HG02884 (cell line): ENCODE results near the gene MIA.
"Not testable (repeated sequence)": the region's sequence is repeated elsewhere in the genome, so short reads cannot be mapped to it uniquely, and the experiment has no call there.

Source experiments
- ATAC-seq: cut with Tn5 transposase; IDR thresholded peaks from one replicate; pipeline ENCODE4 v1.9.1; 2021; ENCODE audit warnings: mild to moderate bottlenecking, moderate library complexity; ENCODE audit not compliant: unreplicated experiment

The MIA gene

GRCh38 chr19:40750058-40750873, 25.1 kb upstream of the MIA start, which contains the start of gene ACTMAP:
TSS of gene ACTMAP (minus strand) at chr19:40750477. CDS start at chr19:40749803, 674 bp downstream.
- peak; percentile 81 for ATAC-seq

DNA sequence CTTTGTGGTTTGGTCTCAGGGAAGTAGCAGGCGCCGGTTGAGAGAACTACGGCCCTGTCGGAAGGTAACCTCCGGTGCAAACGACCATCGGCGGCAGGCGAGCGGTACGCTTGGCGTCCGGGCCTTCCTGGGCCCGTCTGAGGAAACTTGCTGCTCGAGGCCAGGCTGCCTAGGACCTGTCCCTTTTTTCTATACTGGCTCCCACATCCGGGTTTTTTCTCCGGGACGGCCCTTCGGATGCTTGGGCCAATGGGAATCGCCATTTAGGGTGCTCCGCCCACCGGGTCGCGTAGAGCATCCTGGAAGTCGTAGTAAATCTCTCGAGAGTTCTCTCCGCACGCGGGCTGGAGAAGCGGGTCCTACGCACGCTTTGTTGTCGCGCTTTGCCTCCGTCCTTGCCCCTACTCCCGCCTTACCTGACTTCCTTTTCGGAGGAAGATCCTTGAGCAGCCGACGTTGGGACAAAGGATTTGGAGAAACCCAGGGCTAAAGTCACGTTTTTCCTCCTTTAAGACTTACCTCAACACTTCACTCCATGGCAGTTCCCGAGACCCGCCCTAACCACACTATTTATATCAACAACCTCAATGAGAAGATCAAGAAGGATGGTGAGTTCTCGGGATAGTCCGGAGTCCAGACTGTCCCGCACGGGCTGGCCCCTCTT, 24.3 kb upstream of the MIA start, which contains the start of gene SNRPA:
Gene SNRPA, plus strand, starts transcription at position 330 of the 664 bp plus-strand sequence. Its CDS starts 206 bp downstream, at position 536.
- ATAC-seq = peak; percentile 43

GRCh38 chr19:40752257-40752781, 23.0 kb upstream of the MIA start:
- ATAC-seq = no peak

- ATAC-seq = no peak
Measured at GRCh38 chr19:40754611-40755247, 20.6 kb upstream of the MIA start.

GRCh38 chr19:40755248-40755624, 20.1 kb upstream of the MIA start:
- no peak for ATAC-seq

GRCh38 chr19:40755791-40756190, 19.5 kb upstream of the MIA start:
- no peak for ATAC-seq

DNA sequence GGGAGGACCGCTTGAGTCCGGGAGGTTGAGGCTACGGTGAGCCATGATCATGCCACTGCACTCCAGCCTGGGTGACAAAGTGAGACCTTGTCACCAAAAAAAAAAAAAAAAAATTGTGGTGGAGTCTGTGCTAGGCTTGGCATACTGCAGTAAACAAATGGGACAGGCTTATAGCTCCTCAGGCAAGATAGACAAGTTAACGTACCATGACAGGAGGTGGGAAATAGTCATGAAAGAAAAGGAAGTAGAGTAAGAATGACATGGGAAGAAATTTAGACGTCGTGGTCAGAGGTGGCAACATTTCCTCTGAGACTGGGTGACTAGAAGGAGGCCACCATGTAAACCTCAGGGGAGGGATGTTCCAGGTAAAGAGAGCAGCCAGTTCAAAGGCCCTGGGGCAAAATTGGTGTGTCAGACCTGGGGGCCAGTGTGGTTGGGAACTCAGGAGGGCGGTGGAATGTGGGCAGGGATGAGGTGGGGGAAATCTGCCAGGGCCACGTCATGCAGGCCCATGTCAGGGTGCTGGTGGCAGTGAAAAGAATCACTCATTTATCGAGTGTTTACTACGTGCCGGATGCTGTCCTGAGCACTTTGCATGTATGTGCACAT, 18.7 kb upstream of the MIA start:
- no peak for ATAC-seq

DNA sequence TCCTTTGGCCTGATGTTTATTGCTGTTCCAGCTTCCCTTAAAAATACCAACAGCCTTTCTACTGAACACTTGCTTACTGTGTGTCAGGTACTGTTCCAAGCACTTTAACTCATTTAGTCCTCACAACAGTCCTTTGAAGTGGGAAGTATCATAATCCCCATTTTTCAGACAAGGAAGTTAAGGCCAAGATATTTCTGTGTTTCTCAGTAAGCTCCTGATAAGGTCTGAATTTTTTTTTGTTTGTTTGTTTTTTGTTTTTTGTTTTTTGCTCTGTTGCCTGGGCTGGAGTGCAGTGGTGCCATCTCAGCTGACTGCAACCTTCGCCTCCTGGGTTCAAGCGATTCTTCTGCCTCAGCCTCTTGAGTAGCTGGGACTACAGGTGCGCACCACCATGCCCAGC, 16.8 kb upstream of the MIA start:
- ATAC-seq = no peak

GRCh38 chr19:40759352-40759751, 16.0 kb upstream of the MIA start:
- ATAC-seq = no peak

DNA sequence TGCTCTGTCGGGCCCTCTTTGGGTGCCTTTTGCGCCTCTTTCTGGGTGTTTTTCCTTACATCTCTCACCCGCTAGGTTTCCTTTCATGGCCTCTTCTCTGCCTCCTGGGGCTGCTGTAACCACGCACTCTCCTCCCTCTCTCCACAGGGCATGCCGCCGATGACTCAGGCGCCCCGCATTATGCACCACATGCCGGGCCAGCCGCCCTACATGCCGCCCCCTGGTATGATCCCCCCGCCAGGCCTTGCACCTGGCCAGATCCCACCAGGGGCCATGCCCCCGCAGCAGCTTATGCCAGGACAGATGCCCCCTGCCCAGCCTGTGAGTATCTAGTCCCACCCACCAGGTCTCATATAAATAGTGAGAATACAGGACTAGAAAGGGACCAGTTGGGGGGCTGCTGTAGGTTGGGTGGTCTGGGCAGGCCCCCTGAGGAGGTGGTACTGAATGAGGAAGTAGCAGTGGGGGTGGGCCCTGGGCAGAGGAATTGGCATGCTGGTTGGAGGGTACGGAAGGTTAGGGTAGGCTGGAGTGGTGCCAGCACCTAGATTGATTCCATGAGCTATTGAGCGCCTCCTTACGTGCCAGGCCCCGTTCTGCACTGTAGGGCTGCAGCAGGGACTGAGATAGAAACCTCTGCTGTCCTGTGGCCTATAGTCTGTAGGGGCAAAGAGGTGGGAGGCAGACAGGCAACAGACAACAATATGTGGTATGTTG, 12.4 kb upstream of the MIA start:
- ATAC-seq = no peak

DNA sequence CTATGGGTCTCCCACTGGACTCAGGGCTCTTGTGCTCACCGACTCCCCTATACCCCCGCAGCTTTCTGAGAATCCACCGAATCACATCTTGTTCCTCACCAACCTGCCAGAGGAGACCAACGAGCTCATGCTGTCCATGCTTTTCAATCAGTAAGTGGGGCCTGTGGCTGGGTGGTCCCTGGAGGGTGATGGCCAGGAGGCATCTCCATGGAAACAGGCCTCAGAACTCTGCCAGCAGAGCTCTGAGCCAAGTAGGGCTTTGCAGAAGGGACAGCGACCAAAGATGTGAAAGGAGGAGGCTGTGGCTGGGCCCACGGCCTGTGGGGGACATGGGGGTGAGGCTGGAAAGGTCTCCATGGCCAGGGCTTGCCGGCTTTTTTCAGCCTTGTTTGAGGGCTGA, 11.8 kb upstream of the MIA start:
- ATAC-seq = no peak

GRCh38 chr19:40763963-40764362, 11.4 kb upstream of the MIA start:
- no peak for ATAC-seq

DNA sequence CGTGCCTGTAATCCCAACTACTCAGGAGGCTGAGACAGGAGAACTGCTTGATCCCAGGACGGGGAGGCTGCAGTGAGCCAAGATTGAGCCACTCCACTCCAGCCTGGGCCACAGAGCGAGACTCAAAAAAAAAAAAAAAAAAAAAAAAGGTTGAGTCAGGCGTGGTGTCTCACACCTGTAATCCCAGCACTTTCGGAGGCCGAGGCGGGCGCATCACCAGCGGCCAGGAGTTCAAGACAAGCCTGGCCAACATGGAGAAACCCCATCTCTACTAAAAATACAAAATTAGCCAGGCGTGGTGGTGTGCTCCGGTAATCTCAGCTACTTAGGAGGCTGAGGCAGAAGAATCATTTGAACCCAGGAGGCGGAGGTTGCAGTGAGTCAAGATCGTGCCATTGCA, 8.9 kb upstream of the MIA start:
- not testable (repeated sequence) for ATAC-seq

DNA sequence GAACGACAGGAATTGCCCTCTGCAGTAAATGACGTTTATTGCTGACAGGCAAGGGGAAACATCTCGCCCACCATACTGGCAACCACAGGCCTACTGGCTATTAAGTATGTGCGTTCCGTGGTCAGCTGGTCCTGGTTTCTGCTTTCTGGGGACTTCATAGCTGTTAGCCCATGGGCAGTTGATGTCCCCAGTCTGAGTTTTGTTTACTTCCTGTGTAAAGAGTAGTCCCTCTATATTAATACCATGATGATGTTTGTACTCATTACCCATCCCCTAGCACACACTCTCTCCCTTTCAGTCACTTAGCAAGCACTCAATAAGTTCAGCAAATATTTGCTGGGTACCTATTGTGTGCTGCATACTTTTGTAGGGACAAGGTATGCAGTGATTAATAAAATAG, 6.5 kb upstream of the MIA start:
- no peak for ATAC-seq

DNA sequence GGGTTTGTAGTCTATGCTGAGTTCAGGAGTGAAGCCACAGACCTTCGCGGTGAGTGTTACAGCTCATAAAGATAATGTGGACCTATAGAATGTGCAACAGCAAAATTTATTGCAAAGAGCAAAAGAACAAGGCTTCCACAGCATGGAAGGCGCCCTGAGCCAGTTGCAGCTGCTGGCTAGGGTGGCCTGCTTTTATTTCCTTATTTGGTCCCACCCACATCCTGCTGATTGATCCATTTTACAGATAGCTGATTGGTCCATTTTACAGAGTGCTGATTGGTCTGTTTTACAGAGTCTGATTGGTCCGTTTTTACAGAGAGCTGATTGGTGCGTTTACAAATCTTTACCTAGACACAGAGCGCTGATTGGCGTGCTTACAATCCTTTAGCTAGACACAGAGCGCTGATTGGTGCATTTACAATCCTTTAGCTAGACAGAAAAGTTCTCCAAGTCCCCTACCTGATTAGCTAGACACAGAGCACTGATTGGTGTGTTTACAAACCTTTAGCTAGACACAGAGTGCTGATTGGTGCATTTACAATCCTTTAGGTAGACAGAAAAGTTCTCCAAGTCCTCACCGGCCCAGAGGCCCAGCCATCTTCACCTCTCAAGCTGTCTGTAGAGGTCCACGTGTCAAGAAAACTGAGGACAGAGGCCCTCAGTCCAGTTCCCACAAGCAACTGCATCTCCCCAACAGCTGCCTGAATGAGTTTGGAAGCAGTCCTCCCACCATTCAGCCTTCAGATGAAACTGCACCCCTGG, 4.0 kb upstream of the MIA start:
- ATAC-seq = not testable (repeated sequence)

DNA sequence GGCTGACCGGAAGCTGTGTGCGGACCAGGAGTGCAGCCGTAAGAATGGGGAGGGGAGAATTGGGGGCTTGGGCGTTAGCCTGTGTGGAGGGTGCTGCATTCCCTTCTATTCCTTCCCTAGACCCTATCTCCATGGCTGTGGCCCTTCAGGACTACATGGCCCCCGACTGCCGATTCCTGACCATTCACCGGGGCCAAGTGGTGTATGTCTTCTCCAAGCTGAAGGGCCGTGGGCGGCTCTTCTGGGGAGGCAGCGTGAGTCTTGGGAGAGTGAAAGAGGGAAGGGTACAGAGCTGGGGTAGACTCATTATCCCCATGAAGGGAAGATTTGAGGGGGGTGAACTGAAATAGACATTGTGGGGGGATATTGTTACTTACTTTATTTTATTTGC, 306 bp downstream of the MIA start:
- no peak for ATAC-seq

DNA sequence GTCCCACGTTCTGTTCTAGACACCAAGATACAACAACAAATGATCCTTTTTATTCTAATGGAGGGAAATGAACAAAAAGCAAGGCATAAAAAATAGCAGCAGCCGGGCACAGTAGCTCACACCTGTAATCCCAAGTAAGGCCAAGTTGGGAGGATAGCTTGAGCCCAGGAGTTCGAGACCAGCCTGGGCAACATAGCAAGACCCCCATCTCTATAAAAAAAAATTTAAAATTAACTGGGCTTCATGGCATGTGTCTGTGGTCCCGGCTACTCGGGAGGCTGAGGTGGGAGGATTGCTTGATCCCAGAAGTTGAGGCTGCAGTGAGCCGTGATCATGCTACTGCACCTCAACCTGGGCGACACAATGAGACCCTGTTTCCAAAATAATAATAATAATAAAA, 1.0 kb downstream of the MIA start:
- no peak for ATAC-seq

GRCh38 chr19:40776932-40777644, 1.8 kb downstream of the MIA start:
- peak; percentile 55 for ATAC-seq

DNA sequence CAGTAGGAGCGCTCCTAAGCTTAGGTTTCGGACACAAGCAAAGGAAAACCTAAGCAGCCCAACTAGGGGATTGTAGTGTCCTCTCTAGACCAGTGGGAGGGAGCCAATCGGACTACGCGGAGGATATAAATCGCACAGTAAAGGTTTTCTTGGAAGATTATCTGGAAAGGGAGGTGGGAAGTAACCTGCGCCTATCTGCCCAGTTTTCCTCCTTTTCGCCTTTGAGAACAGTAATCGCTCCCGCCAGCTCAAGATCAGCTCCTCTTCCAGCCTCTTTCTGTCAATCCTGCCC, 2.3 kb downstream of the MIA start:
- ATAC-seq = no peak
